ENCODE measurements around the gene PRKAG1.

DNA sequence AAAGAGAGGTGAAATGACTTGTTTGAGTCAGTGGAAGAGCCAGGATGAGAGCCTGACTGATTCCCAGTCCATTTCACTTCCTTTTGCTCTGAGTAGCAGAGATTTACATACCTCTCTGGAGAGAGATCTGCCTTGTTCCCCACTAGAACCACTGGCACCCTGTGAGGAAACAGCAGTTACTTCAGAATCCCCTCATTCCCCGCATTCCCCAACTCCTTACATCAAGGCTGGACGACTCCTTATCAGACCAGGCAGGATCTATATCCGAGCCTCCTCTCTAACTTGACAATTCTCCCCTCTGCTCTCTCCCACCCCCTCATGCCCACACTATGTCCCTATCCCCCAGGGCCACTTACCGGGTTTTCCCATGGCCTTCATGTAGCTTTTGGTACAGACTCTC lies 47.5 kb upstream of the PRKAG1 start:
- TF ChIP-seq, protein P1, sequence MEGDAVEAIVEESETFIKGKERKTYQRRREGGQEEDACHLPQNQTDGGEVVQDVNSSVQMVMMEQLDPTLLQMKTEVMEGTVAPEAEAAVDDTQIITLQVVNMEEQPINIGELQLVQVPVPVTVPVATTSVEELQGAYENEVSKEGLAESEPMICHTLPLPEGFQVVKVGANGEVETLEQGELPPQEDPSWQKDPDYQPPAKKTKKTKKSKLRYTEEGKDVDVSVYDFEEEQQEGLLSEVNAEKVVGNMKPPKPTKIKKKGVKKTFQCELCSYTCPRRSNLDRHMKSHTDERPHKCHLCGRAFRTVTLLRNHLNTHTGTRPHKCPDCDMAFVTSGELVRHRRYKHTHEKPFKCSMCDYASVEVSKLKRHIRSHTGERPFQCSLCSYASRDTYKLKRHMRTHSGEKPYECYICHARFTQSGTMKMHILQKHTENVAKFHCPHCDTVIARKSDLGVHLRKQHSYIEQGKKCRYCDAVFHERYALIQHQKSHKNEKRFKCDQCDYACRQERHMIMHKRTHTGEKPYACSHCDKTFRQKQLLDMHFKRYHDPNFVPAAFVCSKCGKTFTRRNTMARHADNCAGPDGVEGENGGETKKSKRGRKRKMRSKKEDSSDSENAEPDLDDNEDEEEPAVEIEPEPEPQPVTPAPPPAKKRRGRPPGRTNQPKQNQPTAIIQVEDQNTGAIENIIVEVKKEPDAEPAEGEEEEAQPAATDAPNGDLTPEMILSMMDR (IDR thresholded peaks at IDR 0.05), result no peak
- no peak for TF ChIP-seq POLR2A (IDR thresholded peaks at IDR 0.05)

Data from heart left ventricle (tissue), 13 donors.